HEK293 (cell line): ENCODE data around the gene TMEM208.

ENCODE experiments used
- GLIS2 ChIP-seq: fragments of 450-650 bp; formaldehyde crosslinking; IDR thresholded peaks from 2 replicates; pipeline ENCODE4 v1.5.1; 2016; ENCODE audit warnings: missing biosample characterization, missing genetic modification characterization
- SCRT1 ChIP-seq: fragments of 450-650 bp; formaldehyde crosslinking; IDR thresholded peaks from 2 replicates; pipeline ENCODE4 v1.5.1; 2016; ENCODE audit warnings: missing biosample characterization, missing genetic modification characterization, borderline replicate concordance
- ZBTB20 ChIP-seq: fragments of 450-650 bp; formaldehyde crosslinking; IDR thresholded peaks from 2 replicates; pipeline ENCODE4 v1.5.1; 2016; ENCODE audit warnings: missing biosample characterization, missing genetic modification characterization
- ZBTB21 ChIP-seq: fragments of 450-650 bp; formaldehyde crosslinking; IDR thresholded peaks from 2 replicates; pipeline ENCODE4 v1.5.1; 2017; ENCODE audit warnings: missing biosample characterization, missing genetic modification characterization
- ZNF138 ChIP-seq: fragments of 450-650 bp; formaldehyde crosslinking; IDR thresholded peaks from 2 replicates; pipeline ENCODE4 v1.5.1; 2016; ENCODE audit warnings: missing biosample characterization, missing genetic modification characterization, borderline replicate concordance
- ZNF155 ChIP-seq: fragments of 450-650 bp; formaldehyde crosslinking; IDR thresholded peaks from 2 replicates; pipeline ENCODE4 v1.5.1; 2016; ENCODE audit warnings: missing biosample characterization, missing genetic modification characterization
- ZNF169 ChIP-seq: fragments of 450-650 bp; formaldehyde crosslinking; IDR thresholded peaks from 2 replicates; pipeline ENCODE4 v1.5.1; 2016; ENCODE audit warnings: missing biosample characterization, missing genetic modification characterization
- ZNF274 ChIP-seq, 2 experiments: fragments of 200-500 bp in 1 of 2; fragments of 450-650 bp in 1 of 2; sonication (Bioruptor generic) in 1 of 2; formaldehyde crosslinking in 1 of 2; IDR thresholded peaks; 2 replicates each; pipeline versions ENCODE4 v1.5.1 to v1.6.1; 2014 to 2016; ENCODE audit warnings: borderline replicate concordance in 1 of 2, inconsistent platforms in 1 of 2, low read length in 1 of 2, missing biosample characterization in 1 of 2, missing genetic modification characterization in 1 of 2
- ZNF48 ChIP-seq: fragments of 450-650 bp; formaldehyde crosslinking; IDR thresholded peaks from 2 replicates; pipeline ENCODE4 v1.5.1; 2016; ENCODE audit warnings: missing biosample characterization, missing genetic modification characterization
- ZNF510 ChIP-seq: fragments of 450-650 bp; formaldehyde crosslinking; IDR thresholded peaks from 2 replicates; pipeline ENCODE4 v1.5.1; 2018; ENCODE audit warnings: mild to moderate bottlenecking, missing genetic modification characterization, missing biosample characterization; ENCODE audit not compliant: insufficient replicate concordance
- ZNF621 ChIP-seq: fragments of 450-650 bp; formaldehyde crosslinking; IDR thresholded peaks from 2 replicates; pipeline ENCODE4 v1.5.1; 2017; ENCODE audit warnings: missing biosample characterization, missing genetic modification characterization
- TF ChIP-seq, protein P1 (sequence below): fragments of 450-650 bp; formaldehyde crosslinking; IDR thresholded peaks from 2 replicates; pipeline ENCODE4 v1.5.1; 2016; ENCODE audit warnings: missing biosample characterization, missing genetic modification characterization
- TF ChIP-seq, protein P2 (sequence below): IDR thresholded peaks from 2 replicates; pipeline ENCODE4 v1.6.1; 2011; ENCODE audit warnings: mild to moderate bottlenecking, low read depth, low read length, borderline replicate concordance
- TF ChIP-seq, protein P3 (sequence below): fragments of 450-650 bp; formaldehyde crosslinking; optimal IDR thresholded peaks from 2 replicates; pipeline ENCODE3; 2016; ENCODE audit warnings: missing biosample characterization, mild to moderate bottlenecking, missing genetic modification characterization
- TF ChIP-seq, protein P4 (sequence below): fragments of 450-650 bp; formaldehyde crosslinking; IDR thresholded peaks from 2 replicates; pipeline ENCODE4 v1.5.1; 2017; ENCODE audit warnings: missing biosample characterization, mild to moderate bottlenecking, missing genetic modification characterization, moderate library complexity
- TF ChIP-seq, protein P5 (sequence below): fragments of 450-650 bp; formaldehyde crosslinking; IDR thresholded peaks from 2 replicates; pipeline ENCODE4 v1.5.1; 2016; ENCODE audit warnings: missing biosample characterization, missing genetic modification characterization
- TF ChIP-seq, protein P6 (sequence below): fragments of 450-650 bp; formaldehyde crosslinking; conservative IDR thresholded peaks from 2 replicates; pipeline ENCODE4 v1.5.1; 2016; ENCODE audit warnings: low read depth, missing biosample characterization, missing genetic modification characterization
- TF ChIP-seq, protein P7 (sequence below): fragments of 450-650 bp; formaldehyde crosslinking; IDR thresholded peaks from 2 replicates; pipeline ENCODE4 v1.5.1; 2017; ENCODE audit warnings: missing biosample characterization, missing genetic modification characterization

Gene TMEM208

DNA sequence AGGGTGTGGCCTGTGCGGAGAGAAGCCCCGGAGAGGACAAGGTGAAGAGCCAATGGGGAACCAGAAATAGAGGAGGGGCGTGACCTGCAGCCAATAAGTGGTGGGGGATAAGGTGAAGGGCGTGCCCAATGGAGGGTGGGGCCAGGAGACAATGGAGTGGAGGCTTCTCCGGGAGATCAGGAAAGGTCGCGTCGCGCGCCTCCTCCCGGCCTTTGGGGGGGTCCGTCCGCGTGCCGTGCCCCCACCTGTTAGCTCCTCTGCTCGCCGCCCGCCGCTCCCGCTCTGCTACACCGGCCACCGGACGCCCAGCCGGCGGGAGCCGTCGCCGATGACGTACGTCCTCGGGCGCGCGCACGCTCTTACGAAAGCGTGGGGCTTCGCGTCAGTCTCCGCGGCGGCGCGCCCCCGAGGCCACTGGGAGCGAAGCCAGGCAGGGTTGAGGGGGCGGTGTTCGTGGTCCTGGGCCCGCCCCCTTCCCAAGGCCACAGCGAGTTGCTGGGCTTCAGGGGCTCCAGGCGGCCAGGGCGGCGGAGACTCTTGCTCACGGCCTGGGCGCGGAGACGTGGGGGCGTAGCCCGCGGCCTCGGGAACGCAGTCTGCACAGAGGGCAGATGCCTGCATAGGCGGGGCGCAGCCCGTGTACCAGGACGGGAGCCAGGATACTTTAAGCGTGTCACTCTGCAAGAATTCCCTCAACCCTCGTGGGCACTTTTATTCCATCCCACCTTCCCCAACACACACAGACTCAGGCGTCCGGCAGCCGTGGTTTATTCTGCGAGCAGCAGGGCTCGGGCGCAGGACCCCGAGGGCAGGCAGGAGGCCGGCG, 43.1 kb upstream of the TMEM208 start, which contains the start of gene MATCAP1 (continued):
- TF ChIP-seq, protein P1, sequence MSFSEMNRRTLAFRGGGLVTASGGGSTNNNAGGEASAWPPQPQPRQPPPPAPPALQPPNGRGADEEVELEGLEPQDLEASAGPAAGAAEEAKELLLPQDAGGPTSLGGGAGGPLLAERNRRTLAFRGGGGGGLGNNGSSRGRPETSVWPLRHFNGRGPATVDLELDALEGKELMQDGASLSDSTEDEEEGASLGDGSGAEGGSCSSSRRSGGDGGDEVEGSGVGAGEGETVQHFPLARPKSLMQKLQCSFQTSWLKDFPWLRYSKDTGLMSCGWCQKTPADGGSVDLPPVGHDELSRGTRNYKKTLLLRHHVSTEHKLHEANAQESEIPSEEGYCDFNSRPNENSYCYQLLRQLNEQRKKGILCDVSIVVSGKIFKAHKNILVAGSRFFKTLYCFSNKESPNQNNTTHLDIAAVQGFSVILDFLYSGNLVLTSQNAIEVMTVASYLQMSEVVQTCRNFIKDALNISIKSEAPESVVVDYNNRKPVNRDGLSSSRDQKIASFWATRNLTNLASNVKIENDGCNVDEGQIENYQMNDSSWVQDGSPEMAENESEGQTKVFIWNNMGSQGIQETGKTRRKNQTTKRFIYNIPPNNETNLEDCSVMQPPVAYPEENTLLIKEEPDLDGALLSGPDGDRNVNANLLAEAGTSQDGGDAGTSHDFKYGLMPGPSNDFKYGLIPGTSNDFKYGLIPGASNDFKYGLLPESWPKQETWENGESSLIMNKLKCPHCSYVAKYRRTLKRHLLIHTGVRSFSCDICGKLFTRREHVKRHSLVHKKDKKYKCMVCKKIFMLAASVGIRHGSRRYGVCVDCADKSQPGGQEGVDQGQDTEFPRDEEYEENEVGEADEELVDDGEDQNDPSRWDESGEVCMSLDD (tag by site-specific recombination) = no peak
- TF ChIP-seq ZNF510 (tag by site-specific recombination) = no peak
- TF ChIP-seq GLIS2 (tag by site-specific recombination) = peak; percentile 91
- TF ChIP-seq SCRT1 (tag by site-specific recombination) = no peak; the same call in 1 of the 2 replicates
- no peak for TF ChIP-seq ZNF155 (tag by site-specific recombination)
- no peak for TF ChIP-seq ZNF138 (tag by site-specific recombination)
- TF ChIP-seq, protein P2, sequence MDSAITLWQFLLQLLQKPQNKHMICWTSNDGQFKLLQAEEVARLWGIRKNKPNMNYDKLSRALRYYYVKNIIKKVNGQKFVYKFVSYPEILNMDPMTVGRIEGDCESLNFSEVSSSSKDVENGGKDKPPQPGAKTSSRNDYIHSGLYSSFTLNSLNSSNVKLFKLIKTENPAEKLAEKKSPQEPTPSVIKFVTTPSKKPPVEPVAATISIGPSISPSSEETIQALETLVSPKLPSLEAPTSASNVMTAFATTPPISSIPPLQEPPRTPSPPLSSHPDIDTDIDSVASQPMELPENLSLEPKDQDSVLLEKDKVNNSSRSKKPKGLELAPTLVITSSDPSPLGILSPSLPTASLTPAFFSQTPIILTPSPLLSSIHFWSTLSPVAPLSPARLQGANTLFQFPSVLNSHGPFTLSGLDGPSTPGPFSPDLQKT = no peak
- TF ChIP-seq ZBTB20 = peak; percentile 83
- TF ChIP-seq ZNF48 (tag by site-specific recombination) = no peak
- TF ChIP-seq, protein P3, sequence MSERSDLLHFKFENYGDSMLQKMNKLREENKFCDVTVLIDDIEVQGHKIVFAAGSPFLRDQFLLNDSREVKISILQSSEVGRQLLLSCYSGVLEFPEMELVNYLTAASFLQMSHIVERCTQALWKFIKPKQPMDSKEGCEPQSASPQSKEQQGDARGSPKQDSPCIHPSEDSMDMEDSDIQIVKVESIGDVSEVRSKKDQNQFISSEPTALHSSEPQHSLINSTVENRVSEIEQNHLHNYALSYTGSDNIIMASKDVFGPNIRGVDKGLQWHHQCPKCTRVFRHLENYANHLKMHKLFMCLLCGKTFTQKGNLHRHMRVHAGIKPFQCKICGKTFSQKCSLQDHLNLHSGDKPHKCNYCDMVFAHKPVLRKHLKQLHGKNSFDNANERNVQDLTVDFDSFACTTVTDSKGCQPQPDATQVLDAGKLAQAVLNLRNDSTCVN (tag by site-specific recombination) = peak; percentile 99
- no peak for TF ChIP-seq ZNF274 (IDR thresholded peaks at IDR 0.05; ENCODE audit: low read length)
- no peak for TF ChIP-seq ZNF274 (tag by site-specific recombination; IDR thresholded peaks at IDR 0.05; ENCODE audit: borderline replicate concordance)
- TF ChIP-seq, protein P4, sequence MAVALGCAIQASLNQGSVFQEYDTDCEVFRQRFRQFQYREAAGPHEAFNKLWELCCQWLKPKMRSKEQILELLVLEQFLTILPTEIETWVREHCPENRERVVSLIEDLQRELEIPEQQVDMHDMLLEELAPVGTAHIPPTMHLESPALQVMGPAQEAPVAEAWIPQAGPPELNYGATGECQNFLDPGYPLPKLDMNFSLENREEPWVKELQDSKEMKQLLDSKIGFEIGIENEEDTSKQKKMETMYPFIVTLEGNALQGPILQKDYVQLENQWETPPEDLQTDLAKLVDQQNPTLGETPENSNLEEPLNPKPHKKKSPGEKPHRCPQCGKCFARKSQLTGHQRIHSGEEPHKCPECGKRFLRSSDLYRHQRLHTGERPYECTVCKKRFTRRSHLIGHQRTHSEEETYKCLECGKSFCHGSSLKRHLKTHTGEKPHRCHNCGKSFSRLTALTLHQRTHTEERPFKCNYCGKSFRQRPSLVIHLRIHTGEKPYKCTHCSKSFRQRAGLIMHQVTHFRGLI (tag by site-specific recombination) = peak; percentile 79
- peak; percentile 94 for TF ChIP-seq ZBTB21 (tag by site-specific recombination)
- TF ChIP-seq ZNF621 = no peak
- TF ChIP-seq, protein P5, sequence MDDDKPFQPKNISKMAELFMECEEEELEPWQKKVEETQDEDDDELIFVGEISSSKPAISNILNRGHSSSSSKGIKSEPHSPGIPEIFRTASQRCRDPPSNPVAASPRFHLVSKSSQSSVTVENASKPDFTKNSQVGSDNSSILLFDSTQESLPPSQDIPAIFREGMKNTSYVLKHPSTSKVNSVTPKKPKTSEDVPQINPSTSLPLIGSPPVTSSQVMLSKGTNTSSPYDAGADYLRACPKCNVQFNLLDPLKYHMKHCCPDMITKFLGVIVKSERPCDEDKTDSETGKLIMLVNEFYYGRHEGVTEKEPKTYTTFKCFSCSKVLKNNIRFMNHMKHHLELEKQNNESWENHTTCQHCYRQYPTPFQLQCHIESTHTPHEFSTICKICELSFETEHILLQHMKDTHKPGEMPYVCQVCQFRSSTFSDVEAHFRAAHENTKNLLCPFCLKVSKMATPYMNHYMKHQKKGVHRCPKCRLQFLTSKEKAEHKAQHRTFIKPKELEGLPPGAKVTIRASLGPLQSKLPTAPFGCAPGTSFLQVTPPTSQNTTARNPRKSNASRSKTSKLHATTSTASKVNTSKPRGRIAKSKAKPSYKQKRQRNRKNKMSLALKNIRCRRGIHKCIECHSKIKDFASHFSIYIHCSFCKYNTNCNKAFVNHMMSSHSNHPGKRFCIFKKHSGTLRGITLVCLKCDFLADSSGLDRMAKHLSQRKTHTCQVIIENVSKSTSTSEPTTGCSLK (tag by site-specific recombination) = no peak
- TF ChIP-seq, protein P6, sequence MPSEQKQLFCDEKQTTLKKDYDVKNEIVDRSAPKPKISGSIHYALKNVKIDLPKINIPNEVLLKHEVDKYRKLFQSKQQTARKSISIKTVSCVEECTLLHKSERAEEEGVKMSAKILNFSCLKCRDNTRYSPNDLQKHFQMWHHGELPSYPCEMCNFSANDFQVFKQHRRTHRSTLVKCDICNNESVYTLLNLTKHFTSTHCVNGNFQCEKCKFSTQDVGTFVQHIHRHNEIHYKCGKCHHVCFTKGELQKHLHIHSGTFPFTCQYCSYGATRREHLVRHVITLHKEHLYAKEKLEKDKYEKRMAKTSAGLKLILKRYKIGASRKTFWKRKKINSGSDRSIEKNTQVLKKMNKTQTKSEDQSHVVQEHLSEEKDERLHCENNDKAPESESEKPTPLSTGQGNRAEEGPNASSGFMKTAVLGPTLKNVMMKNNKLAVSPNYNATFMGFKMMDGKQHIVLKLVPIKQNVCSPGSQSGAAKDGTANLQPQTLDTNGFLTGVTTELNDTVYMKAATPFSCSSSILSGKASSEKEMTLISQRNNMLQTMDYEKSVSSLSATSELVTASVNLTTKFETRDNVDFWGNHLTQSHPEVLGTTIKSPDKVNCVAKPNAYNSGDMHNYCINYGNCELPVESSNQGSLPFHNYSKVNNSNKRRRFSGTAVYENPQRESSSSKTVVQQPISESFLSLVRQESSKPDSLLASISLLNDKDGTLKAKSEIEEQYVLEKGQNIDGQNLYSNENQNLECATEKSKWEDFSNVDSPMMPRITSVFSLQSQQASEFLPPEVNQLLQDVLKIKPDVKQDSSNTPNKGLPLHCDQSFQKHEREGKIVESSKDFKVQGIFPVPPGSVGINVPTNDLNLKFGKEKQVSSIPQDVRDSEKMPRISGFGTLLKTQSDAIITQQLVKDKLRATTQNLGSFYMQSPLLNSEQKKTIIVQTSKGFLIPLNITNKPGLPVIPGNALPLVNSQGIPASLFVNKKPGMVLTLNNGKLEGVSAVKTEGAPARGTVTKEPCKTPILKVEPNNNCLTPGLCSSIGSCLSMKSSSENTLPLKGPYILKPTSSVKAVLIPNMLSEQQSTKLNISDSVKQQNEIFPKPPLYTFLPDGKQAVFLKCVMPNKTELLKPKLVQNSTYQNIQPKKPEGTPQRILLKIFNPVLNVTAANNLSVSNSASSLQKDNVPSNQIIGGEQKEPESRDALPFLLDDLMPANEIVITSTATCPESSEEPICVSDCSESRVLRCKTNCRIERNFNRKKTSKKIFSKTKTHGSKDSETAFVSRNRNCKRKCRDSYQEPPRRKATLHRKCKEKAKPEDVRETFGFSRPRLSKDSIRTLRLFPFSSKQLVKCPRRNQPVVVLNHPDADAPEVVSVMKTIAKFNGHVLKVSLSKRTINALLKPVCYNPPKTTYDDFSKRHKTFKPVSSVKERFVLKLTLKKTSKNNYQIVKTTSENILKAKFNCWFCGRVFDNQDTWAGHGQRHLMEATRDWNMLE (tag by site-specific recombination) = no peak
- no peak for TF ChIP-seq ZNF169 (tag by site-specific recombination)
- TF ChIP-seq, protein P7, sequence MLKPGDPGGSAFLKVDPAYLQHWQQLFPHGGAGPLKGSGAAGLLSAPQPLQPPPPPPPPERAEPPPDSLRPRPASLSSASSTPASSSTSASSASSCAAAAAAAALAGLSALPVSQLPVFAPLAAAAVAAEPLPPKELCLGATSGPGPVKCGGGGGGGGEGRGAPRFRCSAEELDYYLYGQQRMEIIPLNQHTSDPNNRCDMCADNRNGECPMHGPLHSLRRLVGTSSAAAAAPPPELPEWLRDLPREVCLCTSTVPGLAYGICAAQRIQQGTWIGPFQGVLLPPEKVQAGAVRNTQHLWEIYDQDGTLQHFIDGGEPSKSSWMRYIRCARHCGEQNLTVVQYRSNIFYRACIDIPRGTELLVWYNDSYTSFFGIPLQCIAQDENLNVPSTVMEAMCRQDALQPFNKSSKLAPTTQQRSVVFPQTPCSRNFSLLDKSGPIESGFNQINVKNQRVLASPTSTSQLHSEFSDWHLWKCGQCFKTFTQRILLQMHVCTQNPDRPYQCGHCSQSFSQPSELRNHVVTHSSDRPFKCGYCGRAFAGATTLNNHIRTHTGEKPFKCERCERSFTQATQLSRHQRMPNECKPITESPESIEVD (tag by site-specific recombination) = no peak
